ENCODE results near the gene AMZ1. TPM values are rescaled to one million over a fixed set of nuclear protein-coding genes. Genes with fewer than 3 reads are reported as not detected.
"Not testable (repeated sequence)": the region's sequence is repeated elsewhere in the genome, so short reads cannot be mapped to it uniquely, and the experiment has no call there.

AMZ1 gene
- total RNA-seq, 1 experiment from 2014 or later: 1.8 TPM

DNA sequence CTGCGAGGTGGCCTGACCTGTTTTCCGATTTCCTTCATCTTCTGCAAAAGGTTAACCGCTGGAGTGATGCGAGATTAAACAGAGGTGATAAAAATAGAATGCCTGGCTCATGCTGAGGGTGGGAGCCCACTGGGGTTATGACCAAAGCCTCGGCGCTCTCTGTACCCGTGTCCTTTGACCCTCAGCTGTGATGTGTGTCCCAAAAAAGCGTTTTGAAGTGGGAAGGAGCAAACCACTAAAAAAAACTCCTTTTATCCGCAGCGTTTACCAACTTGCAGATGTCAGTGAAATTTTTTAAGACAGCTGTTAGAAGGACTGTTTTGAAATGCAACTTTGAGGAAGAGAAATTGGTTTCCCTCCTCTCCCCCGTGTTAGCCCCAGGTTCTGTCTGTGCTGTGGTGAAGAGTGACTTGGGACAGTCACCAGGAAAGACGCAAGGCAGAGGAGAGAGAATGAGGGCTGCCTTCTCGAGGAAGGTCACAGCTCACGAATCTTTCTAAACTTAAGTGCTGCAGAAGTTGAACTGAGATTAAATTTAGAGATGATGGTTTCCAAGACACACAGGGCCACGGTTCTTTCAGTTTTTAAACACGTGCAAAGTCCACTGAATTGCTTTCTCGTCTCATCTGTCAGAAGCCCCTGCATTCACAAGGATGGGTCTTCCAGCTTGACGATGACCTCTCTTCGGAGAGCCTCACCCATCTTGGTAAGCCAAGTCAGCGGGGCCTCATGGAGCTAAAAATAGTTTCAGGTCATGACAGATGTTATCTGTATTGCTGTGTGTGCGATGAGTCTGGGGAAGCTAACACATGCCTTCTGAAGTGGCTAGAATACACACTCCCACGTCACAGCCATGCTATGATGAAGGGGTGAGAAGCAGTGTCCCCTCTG is 27.6 kb downstream of the AMZ1 start:
- in situ Hi-C loops (cut with HindIII; ENCODE audit: low pct_unique_long_range_greater_than_20kb, low sequenced_read_pairs): no loop called here
- DNase-seq (ENCODE audit: low read depth, low spot score): no peak

DNA sequence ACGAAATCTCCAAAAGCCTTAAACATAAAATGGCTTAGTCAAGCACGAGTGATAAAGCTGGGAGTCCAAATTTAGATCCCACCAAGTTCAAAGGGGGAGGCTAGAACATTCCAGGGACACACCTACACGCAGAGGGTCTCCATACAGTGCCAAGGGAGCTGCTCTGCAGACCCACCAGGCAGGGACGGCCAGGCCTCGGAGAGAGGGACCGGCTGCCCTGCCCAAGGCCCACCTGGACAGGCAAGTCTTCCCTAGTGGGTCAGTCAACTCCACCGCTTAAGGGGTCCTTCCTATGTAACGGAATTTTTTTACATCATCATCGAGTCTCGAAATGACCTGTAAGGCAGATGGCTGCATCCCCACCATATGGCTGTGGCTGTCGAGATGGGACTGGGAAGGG is 28.5 kb downstream of the AMZ1 start:
- in situ Hi-C loops (cut with HindIII; ENCODE audit: low pct_unique_long_range_greater_than_20kb, low sequenced_read_pairs): no loop called here
- no peak for DNase-seq (ENCODE audit: low read depth, low spot score)

DNA sequence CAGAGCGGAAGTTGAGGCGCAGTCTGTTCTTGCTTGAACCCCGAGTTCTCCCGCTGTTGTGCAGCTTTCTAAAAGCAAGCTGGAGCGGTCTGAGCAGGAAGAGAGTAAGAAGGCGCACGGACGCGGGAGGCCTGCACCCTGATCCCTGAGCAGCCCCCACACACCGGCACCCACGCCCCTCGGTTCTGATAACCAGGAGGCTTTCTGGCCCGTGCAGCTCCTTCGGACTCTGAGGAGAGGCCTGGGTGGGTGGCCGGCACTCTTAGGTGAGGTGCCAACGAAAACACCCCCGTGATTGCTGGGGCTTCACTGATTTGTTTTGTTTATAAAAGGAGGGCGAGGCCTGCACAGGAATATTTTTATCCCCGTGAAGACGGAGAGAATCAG is 28.9 kb downstream of the AMZ1 start:
- in situ Hi-C loops (cut with HindIII; ENCODE audit: low pct_unique_long_range_greater_than_20kb, low sequenced_read_pairs): no loop called here
- no peak for DNase-seq (ENCODE audit: low read depth, low spot score)

DNA sequence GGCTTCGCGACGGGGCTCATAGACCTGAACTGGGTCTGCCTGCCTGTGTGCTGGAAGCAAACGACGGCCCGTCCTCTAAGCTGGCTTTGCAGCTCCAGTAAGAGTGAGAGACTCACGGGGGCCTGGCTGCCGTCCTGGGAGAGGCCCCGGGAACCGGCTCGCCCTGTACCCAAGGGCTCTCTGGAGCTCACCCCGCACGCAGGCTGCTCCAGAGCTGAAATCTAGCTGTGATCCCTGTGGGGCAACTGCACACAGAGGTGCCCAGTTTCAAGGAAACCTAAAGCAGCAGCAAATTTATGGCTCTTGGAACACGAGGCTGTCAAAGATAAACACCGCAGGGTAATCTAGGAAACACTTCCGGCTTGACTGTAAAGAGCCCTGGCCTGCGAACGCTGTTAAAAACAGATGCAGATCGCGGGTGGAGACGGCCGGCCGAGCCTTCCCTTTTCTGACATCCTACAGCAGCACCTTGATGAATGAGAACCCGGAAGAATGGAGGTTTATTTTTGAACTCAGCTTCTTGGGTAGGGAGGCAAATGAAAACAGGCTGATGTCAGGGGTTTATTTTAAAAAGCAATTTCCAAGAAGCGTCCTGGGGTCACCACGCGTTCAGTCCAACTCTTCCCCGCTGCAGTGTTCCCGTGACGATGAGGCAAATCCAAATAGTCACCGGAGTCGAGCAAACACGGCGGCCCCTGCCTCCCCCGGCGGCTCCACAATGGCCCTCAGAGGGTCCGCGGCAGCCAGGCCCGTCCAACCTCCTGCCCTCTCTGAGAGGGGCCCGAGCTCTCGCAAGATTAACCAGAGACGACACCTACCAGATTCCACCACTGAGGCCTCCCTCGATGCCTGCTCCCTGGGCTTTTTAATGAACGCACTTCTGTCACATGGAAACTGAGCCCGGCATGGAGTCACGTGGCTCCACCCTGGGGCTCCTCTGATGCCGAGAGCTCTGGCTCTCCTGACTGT is 29.6 kb downstream of the AMZ1 start:
- in situ Hi-C loops (cut with HindIII; ENCODE audit: low pct_unique_long_range_greater_than_20kb, low sequenced_read_pairs): no loop called here
- no peak for DNase-seq (ENCODE audit: low read depth, low spot score)

DNA sequence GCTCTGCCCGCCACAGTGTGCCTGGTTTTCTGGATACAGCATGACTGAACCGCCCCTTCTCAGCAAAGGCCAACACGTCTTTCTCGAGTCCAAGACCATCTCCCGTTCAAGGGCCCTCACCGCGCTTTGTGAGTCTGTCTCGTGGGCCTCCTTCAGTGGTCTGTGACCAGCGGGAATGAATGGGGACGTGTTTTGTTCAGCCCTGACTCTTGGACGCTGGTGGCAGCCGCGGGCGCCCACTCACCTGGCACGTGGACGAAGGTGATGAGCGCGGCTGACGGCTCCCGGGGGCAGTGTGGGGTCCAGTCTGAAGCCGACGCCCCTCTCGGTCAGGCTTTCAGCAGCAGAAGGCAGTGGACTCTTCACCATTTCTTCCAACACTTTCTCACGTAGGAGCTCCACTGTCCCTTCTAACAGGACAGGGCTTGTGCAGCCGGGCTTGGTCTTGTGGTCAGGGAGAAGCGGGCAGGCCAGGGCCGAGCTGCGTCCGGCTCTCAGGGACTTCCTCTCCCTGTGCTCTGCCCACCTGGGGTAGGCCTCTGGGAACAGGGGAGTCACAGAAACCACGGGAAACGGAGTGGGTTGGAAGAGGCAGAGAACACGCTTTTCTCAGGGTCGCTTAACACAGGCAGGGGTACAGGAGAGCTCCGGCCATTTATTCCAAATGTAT is 30.4 kb downstream of the AMZ1 start:
- in situ Hi-C loops (cut with HindIII; ENCODE audit: low pct_unique_long_range_greater_than_20kb, low sequenced_read_pairs): no loop called here
- DNase-seq (ENCODE audit: low read depth, low spot score): no peak

DNA sequence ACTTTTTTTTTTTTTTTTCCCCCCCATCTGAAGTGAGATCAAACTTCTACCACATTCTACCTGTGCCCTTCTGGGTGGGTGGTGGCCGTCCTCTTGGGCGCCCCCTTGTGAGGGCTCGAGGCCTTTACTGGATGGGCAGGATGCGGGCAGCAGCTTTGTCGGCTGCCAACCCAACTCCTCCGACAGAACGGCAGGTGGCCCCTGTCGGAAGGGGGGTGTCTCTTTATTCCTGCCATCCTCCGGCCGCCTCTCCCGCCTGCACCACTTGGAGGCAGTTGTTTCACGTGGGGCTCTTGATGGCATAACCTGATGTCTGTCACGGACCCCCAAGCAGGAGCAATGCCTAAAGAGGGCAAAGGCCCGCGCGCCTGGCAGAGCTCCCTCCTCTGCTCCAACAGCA is 31.0 kb downstream of the AMZ1 start:
- DNase-seq (ENCODE audit: low read depth, low spot score): peak; percentile 52
- in situ Hi-C loops (cut with HindIII; ENCODE audit: low pct_unique_long_range_greater_than_20kb, low sequenced_read_pairs): no loop called here

DNA sequence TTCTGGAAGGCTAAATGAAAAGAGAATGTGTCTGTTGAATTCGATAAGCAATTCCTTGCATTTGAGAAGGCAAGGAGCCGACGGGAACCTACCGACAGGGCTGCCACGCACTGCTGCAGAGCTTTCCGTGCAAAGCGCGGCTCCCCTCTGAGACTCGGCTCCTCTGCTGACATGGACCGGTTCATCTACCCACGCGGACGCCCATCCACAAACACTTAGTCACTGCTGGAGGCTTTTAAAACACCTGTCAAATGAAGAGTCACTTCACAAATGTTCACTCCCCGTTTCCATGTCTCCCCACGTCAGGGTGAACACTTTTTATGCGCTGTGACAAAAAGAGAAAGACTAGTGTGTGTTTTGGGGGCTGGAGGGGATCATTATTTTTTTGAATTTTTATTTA is 32.0 kb downstream of the AMZ1 start:
- in situ Hi-C loops (cut with HindIII; ENCODE audit: low pct_unique_long_range_greater_than_20kb, low sequenced_read_pairs): no loop called here

DNA sequence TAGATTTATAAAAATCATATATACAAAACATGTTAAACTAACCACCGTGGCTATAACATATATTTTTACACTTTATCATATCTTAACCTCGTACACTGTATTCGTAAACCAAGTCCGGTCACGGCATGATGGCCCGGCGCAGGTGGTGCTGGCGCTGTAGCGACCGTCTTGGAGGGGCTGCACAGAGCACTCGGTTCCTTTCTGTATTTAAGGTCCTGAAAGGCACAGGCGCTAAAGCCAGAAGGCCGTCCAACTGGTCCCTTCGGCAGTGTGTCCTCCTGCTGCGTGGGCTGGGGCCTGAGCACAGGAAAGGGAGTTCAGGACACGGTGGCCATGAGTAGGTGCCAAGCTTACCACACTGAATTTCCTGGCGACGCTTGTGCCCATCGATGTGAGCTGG is 33.8 kb downstream of the AMZ1 start:
- no peak for DNase-seq (ENCODE audit: low read depth, low spot score)
- in situ Hi-C loops (cut with HindIII; ENCODE audit: low pct_unique_long_range_greater_than_20kb, low sequenced_read_pairs): no loop called here

More for the DNA sequence above, 32.0 kb downstream of the AMZ1 start:
- DNase-seq (ENCODE audit: low read depth, low spot score): no peak

DNA sequence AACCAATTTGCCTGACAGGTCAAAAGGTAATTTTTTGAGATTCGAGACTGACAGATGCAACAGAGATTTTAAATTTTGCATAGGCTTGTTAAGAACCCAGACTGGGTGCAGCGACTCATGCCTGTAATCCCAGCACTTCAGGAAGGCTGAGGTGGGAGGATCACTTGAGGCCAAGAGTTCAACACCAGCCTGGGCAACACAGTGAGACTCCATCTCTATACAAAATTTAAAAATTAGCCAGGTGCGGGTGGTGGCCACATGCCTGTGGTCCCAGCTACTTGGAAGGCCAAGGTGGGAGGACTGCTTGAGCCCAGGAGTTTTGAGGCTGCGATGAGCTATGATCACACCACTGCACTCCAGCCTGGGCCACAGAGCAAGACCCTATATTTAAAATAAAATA is 34.6 kb downstream of the AMZ1 start:
- in situ Hi-C loops (cut with HindIII; ENCODE audit: low pct_unique_long_range_greater_than_20kb, low sequenced_read_pairs): no loop called here
- no peak for DNase-seq (ENCODE audit: low read depth, low spot score)

DNA sequence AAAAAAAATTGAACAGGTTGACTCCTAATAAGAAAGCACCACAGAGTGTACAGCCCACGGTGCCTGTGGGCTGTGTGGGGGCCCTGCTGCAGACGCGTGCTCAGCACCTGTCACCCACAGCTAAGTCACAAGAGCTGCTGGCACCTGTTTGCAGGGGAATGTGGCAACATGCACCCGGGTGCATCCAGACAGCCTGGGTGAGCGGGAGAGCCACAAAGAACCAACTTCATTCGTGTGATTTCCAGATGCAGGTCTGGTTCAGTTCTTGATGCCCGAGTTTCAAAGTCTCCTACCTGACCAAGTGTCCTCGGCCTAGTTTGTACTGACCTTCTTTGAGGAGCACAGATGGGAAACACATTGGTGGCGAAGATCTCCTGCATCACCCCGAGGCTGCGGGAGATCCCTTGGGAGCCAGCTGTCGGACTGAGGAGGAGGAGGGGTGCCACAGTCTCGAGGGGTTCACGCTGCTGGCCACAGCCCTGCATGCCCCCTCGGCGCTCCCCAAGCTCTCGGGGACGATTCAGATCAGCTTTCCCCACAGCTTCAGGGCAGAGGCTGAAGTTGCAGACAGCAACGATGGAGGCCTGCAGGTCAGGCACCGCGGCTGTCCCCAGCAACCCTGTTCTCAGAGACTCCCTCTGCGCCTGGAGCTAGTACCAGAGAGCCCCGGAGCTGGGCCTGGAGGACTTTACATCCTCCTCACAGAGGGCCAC is 35.3 kb downstream of the AMZ1 start:
- in situ Hi-C loops (cut with HindIII; ENCODE audit: low pct_unique_long_range_greater_than_20kb, low sequenced_read_pairs): no loop called here

DNA sequence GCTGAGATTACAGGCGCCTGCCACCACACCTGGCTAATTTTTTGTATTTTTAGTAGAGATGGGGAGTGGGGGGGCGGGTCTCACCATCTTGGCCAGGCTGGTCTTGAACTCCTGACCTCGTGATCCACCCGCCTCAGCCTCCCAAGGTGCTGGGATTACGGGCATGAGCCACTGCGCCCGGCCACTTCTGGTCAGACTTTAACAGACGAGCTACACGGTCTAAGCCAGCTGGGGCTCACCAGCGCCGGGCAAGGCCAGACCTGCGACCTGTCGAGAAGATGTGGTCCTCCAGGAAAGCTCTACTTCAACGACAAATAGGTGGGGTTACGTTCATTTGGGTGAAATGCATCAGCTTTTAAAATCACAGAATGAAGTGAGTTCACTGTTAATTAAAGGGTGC is 36.0 kb downstream of the AMZ1 start:
- in situ Hi-C loops (cut with HindIII; ENCODE audit: low pct_unique_long_range_greater_than_20kb, low sequenced_read_pairs); DNase-seq (ENCODE audit: low read depth, low spot score): not testable (repeated sequence)

More for the DNA sequence above, 35.3 kb downstream of the AMZ1 start:
- no peak for DNase-seq (ENCODE audit: low read depth, low spot score)

DNA sequence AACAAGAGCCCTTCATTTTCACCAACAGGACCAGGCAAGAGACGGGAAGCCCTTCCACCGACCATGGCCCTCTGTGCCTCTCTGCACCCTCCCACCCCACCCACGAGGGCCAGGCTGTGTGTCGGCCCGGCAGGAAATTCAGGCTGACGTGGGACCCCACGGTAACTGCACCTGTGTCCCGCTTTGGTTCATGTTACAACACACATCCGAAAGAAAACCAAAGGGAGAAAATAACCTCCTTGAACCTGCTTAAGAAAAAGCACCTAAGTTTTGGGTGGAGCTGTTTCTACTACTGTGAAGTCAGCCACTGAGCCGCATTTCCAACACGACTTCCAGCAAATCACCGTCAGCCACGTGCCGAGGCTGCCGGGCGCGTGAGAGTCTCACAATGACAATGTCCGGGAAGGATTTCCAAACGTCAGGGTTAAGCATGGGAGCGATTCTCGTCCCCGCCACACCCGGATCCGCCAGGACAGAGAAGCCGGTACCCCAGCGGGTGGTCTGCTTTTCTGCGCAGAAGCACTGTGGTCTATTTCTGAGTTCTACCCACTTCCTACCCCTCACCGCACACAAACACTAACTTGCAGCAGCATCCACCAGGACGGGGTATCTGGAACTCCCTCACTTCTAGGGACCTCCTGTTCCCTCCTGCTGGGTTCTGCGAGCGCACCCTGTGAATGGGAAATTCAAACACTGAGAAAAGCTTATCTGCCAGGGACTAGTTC is 36.6 kb downstream of the AMZ1 start:
- in situ Hi-C loops (cut with HindIII; ENCODE audit: low pct_unique_long_range_greater_than_20kb, low sequenced_read_pairs): no loop called here

DNA sequence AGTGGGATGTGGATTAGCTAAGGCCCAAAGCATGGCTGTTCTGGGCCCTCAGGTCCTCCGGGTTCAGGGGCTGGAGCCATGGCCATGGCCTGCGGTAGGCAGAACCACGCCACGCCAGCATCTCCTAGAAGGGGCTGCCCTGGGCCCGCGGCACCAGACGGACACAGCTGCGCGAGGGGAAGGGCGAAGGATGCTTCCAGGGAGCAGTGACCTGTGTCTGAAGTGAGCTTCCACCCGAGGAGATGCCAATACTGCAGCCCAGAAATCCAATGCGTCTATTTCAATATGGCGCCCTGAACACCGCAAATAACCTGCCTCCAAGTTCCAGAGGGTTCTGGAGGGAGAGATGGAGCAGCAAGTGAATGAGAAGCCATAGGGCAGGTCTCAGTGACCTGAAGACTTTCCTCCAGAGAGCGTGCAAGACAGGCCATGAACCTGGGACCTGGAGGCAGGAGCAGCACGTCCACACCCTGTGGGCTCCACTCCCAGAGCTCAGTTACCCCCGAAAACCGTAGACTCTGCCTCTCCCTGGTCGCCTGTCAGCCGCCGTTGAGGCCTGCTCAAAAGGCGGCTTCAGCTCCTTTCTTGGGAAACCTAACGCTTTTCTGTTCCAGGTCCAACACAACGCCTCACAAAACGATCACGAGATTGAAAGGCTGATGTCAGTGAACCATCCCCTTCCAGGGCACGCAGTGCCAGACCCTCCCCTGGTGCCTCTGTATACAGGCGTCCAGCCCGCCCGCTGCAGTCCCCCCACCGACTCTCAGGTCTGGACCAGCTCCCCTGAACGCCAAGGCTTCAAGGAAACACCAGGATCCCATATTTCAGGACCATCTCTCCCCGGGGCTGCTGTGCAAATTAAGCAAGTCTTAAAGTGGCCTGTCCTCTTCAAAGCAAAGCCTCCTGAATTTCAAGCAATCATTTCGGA is 37.4 kb downstream of the AMZ1 start:
- no peak for DNase-seq (ENCODE audit: low read depth, low spot score)
- in situ Hi-C loops (cut with HindIII; ENCODE audit: low pct_unique_long_range_greater_than_20kb, low sequenced_read_pairs): no loop called here

More for the DNA sequence above, 36.6 kb downstream of the AMZ1 start:
- no peak for DNase-seq (ENCODE audit: low read depth, low spot score)

DNA sequence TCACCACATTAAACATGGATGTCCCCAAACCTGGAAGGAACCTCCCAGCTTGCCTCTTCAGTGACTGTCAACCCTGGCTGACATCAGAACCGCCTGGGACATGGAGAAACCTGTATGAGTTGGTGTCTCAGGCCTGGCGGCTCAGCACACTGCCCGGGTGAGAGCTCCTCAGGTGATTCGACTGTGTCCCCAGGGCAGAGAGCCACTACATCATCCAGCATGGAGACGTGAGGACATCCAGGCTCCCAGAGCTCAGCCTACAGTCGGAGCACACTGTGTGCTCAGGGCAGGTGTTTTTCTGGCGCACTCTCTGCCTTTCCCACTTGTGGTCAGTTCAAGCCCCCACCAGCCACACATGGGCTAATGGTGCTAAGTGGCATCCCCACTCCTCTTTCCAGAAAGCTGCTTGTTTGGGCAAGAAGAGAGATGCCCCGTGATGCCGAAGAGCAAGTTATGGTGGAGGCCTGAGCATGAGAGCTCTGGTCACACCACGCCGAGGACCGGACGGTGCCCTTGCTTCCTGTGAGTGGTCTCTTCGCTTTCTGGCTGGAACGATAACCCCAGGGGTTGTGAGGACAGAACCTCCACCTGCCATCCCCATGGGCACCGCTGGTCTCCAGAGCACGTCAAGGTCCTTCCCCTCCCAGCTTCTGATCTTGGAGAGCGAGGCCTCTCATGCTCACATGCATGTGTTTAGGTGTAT is 38.5 kb downstream of the AMZ1 start:
- in situ Hi-C loops (cut with HindIII; ENCODE audit: low pct_unique_long_range_greater_than_20kb, low sequenced_read_pairs): no loop called here
- no peak for DNase-seq (ENCODE audit: low read depth, low spot score)

DNA sequence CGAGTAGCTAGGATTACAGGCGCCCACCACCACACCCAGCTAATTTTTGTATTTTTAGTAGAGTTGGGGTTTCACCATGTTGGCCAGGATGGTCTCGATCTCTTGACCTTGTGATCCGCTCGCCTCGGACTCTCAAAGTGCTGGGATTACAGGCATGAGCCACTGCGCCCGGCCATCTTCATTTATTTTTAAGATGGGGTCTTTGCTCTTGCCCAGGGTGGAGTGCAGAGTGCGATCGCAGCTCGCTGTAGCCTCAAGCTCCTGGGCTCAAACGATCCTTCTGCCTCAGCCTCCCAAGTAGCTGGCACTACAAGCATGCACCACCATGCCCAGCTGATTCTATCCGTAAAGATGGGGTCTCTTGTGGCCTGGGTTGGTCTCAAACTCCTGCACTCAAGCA is 39.2 kb downstream of the AMZ1 start:
- in situ Hi-C loops (cut with HindIII; ENCODE audit: low pct_unique_long_range_greater_than_20kb, low sequenced_read_pairs); DNase-seq (ENCODE audit: low read depth, low spot score): not testable (repeated sequence)
